Adrenal gland (tissue), 12 donors: ENCODE data around the gene ATXN1. TPM values are rescaled to one million over a fixed set of nuclear protein-coding genes. Genes with fewer than 3 reads are reported as not detected.

Source experiments
- DNase-seq, 7 donors: peaks; one replicate each; pipeline ENCODE4 v3.0.0-alpha.2; 2019 to 2020
- H3K27ac ChIP-seq, 5 donors: fragments of 200-600 bp; sonication (generic) in 4 of 5; 1 replicate in 3 of 5; 2 replicates in 2 of 5; pipeline versions ENCODE4 v1.5.1 to v1.8.0; 2016 to 2020; ENCODE audit warnings: mild to moderate bottlenecking in 1 of 5
- H3K27me3 ChIP-seq: fragments of 200-600 bp; 2 replicates; pipeline ENCODE4 v1.8.0; 2021
- H3K36me3 ChIP-seq, 2 donors: fragments of 200-600 bp; replicated peaks in 1 of 2; 1 replicate in 1 of 2; 2 replicates in 1 of 2; pipeline versions ENCODE4 v1.5.1 to v1.8.0; 2018 to 2022
- H3K4me1 ChIP-seq, 2 donors: fragments of 200-600 bp; replicated peaks in 1 of 2; 1 replicate in 1 of 2; 2 replicates in 1 of 2; pipeline versions ENCODE4 v1.5.1 to v1.8.0; 2018 to 2021
- H3K4me3 ChIP-seq, 4 donors: fragments of 200-600 bp; sonication (generic) in 3 of 4; one replicate each; pipeline ENCODE4 v1.5.1; 2016 to 2018
- H3K9me3 ChIP-seq, 3 donors: fragments of 200-600 bp; sonication (generic) in 1 of 3; replicated peaks in 1 of 3; 1 replicate in 2 of 3; 2 replicates in 1 of 3; pipeline versions ENCODE4 v1.5.1 to v1.8.0; 2016 to 2021
- POLR2A ChIP-seq, 2 donors: fragments of 450-650 bp; IDR thresholded peaks; one replicate each; pipeline ENCODE4 v1.6.1; 2017; ENCODE audit warnings: antibody characterized with exemption in 2 of 2, mild to moderate bottlenecking in 2 of 2, moderate library complexity in 1 of 2
- WGBS, 4 donors: extraction: QIAGEN DNeasy Blood & Tissue Kit in 2 of 4; methylation state at CpG; one replicate each; pipeline versions ENCODE4 v1.1.5 to v1.1.7; 2013 to 2017; 5-methylcytosine and 5-hydroxymethylcytosine counted together
- intact Hi-C, 2 donors: fragments of 100-400 bp; cut with DNase I; formaldehyde crosslinking; loops; one replicate each; pipeline versions ENCODE4 v1.14.1 to v1.15.0; 2022 to 2023
- polyA plus RNA-seq, 3 donors: library from polyadenylated mRNA; stranded (reverse); fragments of 200-250 nt in 2 of 3; fragments of 350-450 nt in 1 of 3; fragmentation: Illumina TruSeq in 1 of 3; extraction: RNeasy Lipid Tissue Mini Kit (QIAGEN cat#74804) in 1 of 3; gene quantifications; one replicate each; pipeline ENCODE4 v1.2.3, GENCODE V29; 2013 to 2014
- total RNA-seq, 9 donors: library from RNA; depleted of rRNA in 4 of 9; stranded (reverse); fragments of >200 nt in 4 of 9; fragments of 120-200 nt in 1 of 9; fragmentation: NEBNext Ultra II Directional in 1 of 9; extraction: Animal tissue kit (Norgen Biotek cat#: 25700) in 1 of 9; gene quantifications; one replicate each; pipeline versions ENCODE4 v1.1.0 to v1.2.4, GENCODE V29; 2013 to 2023
- TF ChIP-seq, protein P1 (sequence below), 6 experiments: fragments of 450-650 bp in 4 of 6; fragments of 200-600 bp in 2 of 6; sonication (generic) in 1 of 6; IDR thresholded peaks; 1 replicate in 5 of 6; 2 replicates in 1 of 6; pipeline versions ENCODE4 v1.5.1 to v1.8.0; 2016 to 2021; ENCODE audit warnings: antibody characterized with exemption in 6 of 6, mild to moderate bottlenecking in 2 of 6, moderate library complexity in 1 of 6
- donor health status: healthy with polysubstance abuse.
- donor health status: Bipolar disorder and iron deficiency.
- donor health status: DM: yes; HTN: yes; CAD: no.
- donor health status: DM: no; HTN: no; CAD: no.
- donor health status: DM: no; HTN: no; CAD: no.
- donor health status: DM: yes; HTN: yes; CAD: no.

The ATXN1 gene
- total and polyA plus RNA-seq, 12 donors: 3.4 to 51.3 (median 25.4) TPM

DNA sequence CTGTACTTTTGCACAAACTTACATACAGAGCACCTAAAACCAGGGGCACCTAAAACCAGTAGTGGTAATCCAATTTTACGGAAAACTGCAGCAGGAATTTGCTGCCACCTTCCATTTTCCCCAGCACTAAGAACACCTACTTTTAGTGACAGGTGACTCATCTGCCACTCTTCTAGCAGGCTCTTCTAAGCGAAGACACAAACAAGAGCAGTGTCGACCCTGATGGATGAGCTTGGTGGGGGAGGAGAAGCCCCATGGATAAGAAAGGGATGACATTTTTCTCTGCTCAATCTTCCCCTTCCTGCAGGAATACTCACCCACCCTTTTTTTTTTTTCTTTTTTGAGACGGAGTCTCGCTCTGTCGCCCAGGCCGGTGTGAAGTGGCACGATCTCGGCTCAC is 406.0 kb downstream of the ATXN1 start:
- no peak for DNase-seq
- no peaks in the 10 kb centered on the region for H3K36me3 ChIP-seq
- H3K4me1 ChIP-seq: peaks cover 0 to 11% of the 10 kb centered on the region in 2 donors
- TF ChIP-seq, protein P1, sequence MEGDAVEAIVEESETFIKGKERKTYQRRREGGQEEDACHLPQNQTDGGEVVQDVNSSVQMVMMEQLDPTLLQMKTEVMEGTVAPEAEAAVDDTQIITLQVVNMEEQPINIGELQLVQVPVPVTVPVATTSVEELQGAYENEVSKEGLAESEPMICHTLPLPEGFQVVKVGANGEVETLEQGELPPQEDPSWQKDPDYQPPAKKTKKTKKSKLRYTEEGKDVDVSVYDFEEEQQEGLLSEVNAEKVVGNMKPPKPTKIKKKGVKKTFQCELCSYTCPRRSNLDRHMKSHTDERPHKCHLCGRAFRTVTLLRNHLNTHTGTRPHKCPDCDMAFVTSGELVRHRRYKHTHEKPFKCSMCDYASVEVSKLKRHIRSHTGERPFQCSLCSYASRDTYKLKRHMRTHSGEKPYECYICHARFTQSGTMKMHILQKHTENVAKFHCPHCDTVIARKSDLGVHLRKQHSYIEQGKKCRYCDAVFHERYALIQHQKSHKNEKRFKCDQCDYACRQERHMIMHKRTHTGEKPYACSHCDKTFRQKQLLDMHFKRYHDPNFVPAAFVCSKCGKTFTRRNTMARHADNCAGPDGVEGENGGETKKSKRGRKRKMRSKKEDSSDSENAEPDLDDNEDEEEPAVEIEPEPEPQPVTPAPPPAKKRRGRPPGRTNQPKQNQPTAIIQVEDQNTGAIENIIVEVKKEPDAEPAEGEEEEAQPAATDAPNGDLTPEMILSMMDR (IDR thresholded peaks at IDR 0.05): no peak
- no peak for TF ChIP-seq POLR2A (IDR thresholded peaks at IDR 0.05)
- H3K27me3 ChIP-seq: no peaks in the 10 kb centered on the region
- H3K4me3 ChIP-seq: no peak overlapping the region
- H3K9me3 ChIP-seq: no peaks in the 10 kb centered on the region
- intact Hi-C loops: no loop called here
- whole genome bisulfite sequencing, 4 donors: 84 to 93% (median 88%) methylated on average over 9 of the region's 9 CpGs
- H3K27ac ChIP-seq: no peak overlapping the region

DNA sequence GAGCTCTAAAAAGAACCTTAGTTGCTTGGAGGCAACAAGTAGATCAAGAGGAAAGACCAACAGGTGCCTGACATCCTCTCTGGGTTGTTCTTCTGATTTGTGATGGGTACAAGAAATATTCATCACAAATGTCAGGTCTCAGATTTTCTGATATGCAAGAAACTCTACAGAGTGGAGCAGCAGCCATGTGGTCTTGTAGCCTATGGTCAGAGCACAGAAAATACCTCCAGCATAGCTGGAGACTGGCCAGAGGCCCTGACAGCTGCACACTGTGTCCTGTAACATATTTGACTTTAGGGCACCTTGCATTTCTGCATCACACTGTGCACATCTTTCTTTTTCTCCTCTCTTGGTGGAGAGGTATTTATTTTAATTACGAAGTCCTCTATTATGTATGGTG is 406.6 kb downstream of the ATXN1 start:
- H3K27ac ChIP-seq: no peak overlapping the region
- TF ChIP-seq POLR2A (IDR thresholded peaks at IDR 0.05): no peak
- TF ChIP-seq, protein P1 (IDR thresholded peaks at IDR 0.05): no peak
- no peak for DNase-seq
- no peak overlapping the region for H3K4me3 ChIP-seq
- H3K4me1 ChIP-seq: peaks cover 0 to 11% of the 10 kb centered on the region in 2 donors
- H3K9me3 ChIP-seq: no peaks in the 10 kb centered on the region
- H3K27me3 ChIP-seq: no peaks in the 10 kb centered on the region
- intact Hi-C loops: no loop called here
- WGBS, 4 donors: 85 to 100% (median 97%) methylated on average over 1 of the region's 1 CpG
- H3K36me3 ChIP-seq: no peaks in the 10 kb centered on the region

DNA sequence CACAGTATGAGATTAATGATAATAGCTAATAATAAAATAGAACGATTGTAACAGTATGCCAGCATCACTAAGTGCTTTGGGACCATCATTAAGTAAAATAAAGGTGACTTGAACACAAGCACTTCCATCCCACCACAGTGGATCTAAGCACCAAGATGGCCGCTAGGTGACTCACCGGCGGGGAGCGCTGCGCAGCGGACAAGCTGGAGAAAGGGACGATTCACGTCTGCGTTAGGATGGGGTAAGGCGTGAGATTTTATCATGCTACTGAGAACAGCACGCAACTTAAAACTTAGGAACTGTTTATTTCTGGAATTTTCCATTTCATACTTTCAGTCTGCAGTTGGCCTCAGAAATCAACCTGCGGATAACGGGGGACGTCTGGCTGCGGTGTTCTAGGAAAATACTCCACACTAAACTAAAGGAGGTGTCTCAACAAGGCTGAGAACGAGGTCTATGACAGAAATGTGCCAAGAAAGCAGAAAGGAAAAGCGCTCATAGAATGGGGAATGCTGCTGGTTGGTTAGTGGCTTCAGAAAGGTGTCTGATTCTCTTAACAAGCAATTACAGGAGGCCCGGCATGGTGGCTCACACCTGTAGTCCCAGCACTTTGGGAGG is 408.3 kb downstream of the ATXN1 start:
- H3K9me3 ChIP-seq: no peaks in the 10 kb centered on the region
- WGBS, 4 donors: 95 to 97% (median 96%) methylated on average over 19 of the region's 19 CpGs
- peaks cover 0 to 11% of the 10 kb centered on the region in 2 donors for H3K4me1 ChIP-seq
- no peaks in the 10 kb centered on the region for H3K36me3 ChIP-seq
- intact Hi-C loops: no loop called here
- DNase-seq: peak in 1 of 7 donors; percentile 25
- no peak overlapping the region for H3K4me3 ChIP-seq
- TF ChIP-seq, protein P1 (IDR thresholded peaks at IDR 0.05): no peak
- no peak for TF ChIP-seq POLR2A (IDR thresholded peaks at IDR 0.05)
- no peak overlapping the region for H3K27ac ChIP-seq
- H3K27me3 ChIP-seq: no peaks in the 10 kb centered on the region

DNA sequence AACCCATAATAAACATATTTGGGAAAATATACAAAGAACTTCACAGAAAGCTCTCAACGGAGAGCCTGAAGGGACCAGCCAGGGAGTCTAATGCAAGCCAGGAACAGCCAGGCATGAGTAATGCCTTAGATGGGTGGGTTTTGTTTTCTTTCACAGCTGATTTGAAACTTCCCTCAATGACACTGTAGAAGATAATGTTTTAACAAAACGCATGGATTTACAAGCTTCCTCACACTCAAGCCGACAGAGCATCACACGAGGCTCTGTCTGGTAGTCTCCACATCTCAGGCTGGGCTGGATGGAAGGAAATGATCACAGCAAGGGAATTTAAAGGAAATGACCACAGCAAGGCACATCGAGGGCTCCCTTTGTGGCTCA is 409.0 kb downstream of the ATXN1 start:
- intact Hi-C loops: no loop called here

More for the DNA sequence above, 409.0 kb downstream of the ATXN1 start:
- TF ChIP-seq, protein P1 (IDR thresholded peaks at IDR 0.05): no peak
- no peak for TF ChIP-seq POLR2A (IDR thresholded peaks at IDR 0.05)
- no peaks in the 10 kb centered on the region for H3K27me3 ChIP-seq
- H3K4me3 ChIP-seq: no peak overlapping the region
- peak in 1 of 7 donors; percentile 11 for DNase-seq
- H3K4me1 ChIP-seq: peaks cover 0 to 11% of the 10 kb centered on the region in 2 donors
- no peaks in the 10 kb centered on the region for H3K9me3 ChIP-seq
- WGBS, 4 donors: 67 to 83% (median 69%) methylated on average over 5 of the region's 5 CpGs
- peak overlapping the region in 1 of 5 donors; percentile 19 for H3K27ac ChIP-seq
- H3K36me3 ChIP-seq: no peaks in the 10 kb centered on the region
